ENCODE measurements around the gene MORC3. TPM values are rescaled to one million over a fixed set of nuclear protein-coding genes. Genes with fewer than 3 reads are reported as not detected.
A peak's percentile ranks its signal among the peaks of the same experiment; 100 is the strongest.
"Not testable (repeated sequence)": the region's sequence is repeated elsewhere in the genome, so short reads cannot be mapped to it uniquely, and the experiment has no call there.

Gene MORC3
- total and polyA plus RNA-seq, 2 experiments from 2014 or later, result 15.6 to 31.8 TPM

GRCh38 chr21:36337099-36337509 lies 17.1 kb downstream of the MORC3 start:
- Histone ChIP-seq H3K27ac (no peak overlapping the region), H3K4me3 (no peak overlapping the region), H3K4me1 (ENCODE audit: low read depth) (no peaks in the 10 kb centered on the region), H3K36me3 (peaks cover 51% of the 10 kb centered on the region), H3K9me3 (ENCODE audit: low read depth) (no peaks in the 10 kb centered on the region), H3K27me3 (no peaks in the 10 kb centered on the region)
- TF ChIP-seq CTCF (IDR thresholded peaks at IDR 0.05; ENCODE audit: low read depth, low read length), result no peak
- DNase-seq (ENCODE audit: low read depth in 1 of 2, low spot score in 1 of 2), result peak in 1 of 2 donors; percentile 53

DNA sequence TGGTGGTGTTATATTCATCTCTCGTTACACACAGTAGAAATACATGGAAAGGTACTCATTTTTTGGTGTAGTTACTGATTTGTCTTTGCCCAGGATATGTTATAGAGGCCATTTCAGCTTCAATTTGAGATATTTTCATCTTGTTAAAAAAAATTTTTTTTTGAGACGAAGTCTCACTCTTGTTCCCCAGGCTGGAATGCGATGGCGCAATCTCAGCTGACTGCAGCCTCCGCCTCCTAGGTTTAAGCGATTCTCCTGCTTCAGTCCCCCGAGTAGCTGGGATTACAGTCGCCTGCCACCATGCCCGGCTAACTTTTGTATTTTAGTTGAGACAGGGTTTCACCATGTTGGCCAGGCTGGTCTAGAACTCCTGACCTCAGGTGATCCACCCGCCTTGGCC lies 19.0 kb downstream of the MORC3 start:
- H3K36me3 ChIP-seq, result peaks cover 62% of the 10 kb centered on the region
- no peaks in the 10 kb centered on the region for H3K4me1 ChIP-seq (ENCODE audit: low read depth)
- no peaks in the 10 kb centered on the region for H3K9me3 ChIP-seq (ENCODE audit: low read depth)
- peak in 1 of 2 donors; percentile 20 for DNase-seq (ENCODE audit: low read depth in 1 of 2, low spot score in 1 of 2)
- TF ChIP-seq CTCF (IDR thresholded peaks at IDR 0.05; ENCODE audit: low read depth, low read length), result no peak
- no peaks in the 10 kb centered on the region for H3K27me3 ChIP-seq
- H3K27ac ChIP-seq, result no peak overlapping the region
- H3K4me3 ChIP-seq, result no peak overlapping the region

DNA sequence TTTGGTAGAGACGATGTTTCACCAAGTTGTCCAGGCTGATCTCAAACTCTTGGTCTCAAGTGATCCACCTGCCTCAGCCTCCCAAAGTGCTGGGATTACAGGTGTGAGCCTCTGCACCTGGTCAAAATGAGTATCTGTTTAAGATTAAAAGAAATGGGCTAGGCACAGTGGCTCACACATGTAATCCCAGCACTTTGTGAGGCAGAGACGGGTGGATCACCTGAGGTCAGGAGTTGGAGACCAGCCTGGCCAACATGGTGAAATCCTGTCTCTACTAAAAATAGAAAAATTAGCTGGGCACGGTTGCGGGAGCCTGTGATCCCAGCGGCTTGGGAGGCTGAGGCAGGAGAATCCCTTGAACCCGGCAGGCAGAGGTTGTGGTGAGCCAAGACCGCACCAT lies 22.6 kb downstream of the MORC3 start:
- H3K36me3 ChIP-seq, result peaks cover 76% of the 10 kb centered on the region
- not testable (repeated sequence) for H3K4me3 ChIP-seq; H3K9me3 ChIP-seq (ENCODE audit: low read depth); DNase-seq (ENCODE audit: low read depth in 1 of 2, low spot score in 1 of 2); H3K27ac ChIP-seq; H3K4me1 ChIP-seq (ENCODE audit: low read depth); H3K27me3 ChIP-seq

- peaks cover 79% of the 10 kb centered on the region for H3K36me3 ChIP-seq
- no peak overlapping the region for H3K4me3 ChIP-seq
- H3K27ac ChIP-seq, result no peak overlapping the region
- TF ChIP-seq CTCF (IDR thresholded peaks at IDR 0.05; ENCODE audit: low read depth, low read length), result no peak
- DNase-seq (ENCODE audit: low read depth in 1 of 2, low spot score in 1 of 2), result no peak
- H3K4me1 ChIP-seq (ENCODE audit: low read depth), result no peaks in the 10 kb centered on the region
- H3K9me3 ChIP-seq (ENCODE audit: low read depth), result no peaks in the 10 kb centered on the region
- H3K27me3 ChIP-seq, result no peaks in the 10 kb centered on the region
Observed at GRCh38 chr21:36344931-36345330, 24.9 kb downstream of the MORC3 start.

DNA sequence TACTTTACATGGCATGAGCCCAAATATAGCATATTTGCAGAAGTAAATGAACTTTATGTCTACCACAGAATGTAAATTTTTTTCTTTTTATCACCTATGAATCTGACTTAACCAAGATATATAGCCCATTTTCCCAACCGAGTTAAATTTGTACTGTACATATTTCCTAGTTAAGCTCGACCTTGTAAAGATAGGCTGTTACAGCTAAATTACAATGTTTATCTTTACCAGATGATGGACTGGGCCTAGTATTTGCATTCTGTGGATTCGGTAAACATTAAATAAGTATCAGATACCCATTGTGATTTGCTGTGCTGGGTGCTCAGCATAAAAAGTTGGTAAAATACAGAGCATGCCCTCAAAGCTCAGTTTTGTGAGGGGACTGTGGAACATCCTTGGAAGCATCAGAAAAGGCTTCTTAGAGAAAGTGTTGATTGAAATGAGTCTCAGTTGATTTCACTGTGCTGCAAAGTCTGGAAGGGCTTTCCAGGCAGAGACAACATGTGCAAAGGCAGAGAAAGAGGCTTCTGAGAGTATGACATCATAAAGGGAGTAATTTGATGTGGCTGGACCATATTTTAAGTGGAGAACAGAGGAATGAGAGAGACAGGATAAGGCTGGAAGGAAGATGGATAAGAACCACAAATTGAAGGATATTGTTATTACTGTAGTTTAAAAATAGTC lies 27.4 kb downstream of the MORC3 start:
- Histone ChIP-seq H3K27me3 (no peaks in the 10 kb centered on the region), H3K27ac (no peak overlapping the region), H3K4me1 (ENCODE audit: low read depth) (no peaks in the 10 kb centered on the region), H3K36me3 (peaks cover 71% of the 10 kb centered on the region), H3K9me3 (ENCODE audit: low read depth) (no peaks in the 10 kb centered on the region), H3K4me3 (no peak overlapping the region)
- DNase-seq (ENCODE audit: low read depth in 1 of 2, low spot score in 1 of 2), result peak in 1 of 2 donors; percentile 8
- TF ChIP-seq CTCF (IDR thresholded peaks at IDR 0.05; ENCODE audit: low read depth, low read length), result no peak

- no peak overlapping the region for H3K27ac ChIP-seq
- no peak overlapping the region for H3K4me3 ChIP-seq
- no peak for TF ChIP-seq CTCF (IDR thresholded peaks at IDR 0.05; ENCODE audit: low read depth, low read length)
- H3K36me3 ChIP-seq, result peaks cover 68% of the 10 kb centered on the region
- no peaks in the 10 kb centered on the region for H3K27me3 ChIP-seq
- DNase-seq (ENCODE audit: low read depth in 1 of 2, low spot score in 1 of 2), result no peak
- no peaks in the 10 kb centered on the region for H3K4me1 ChIP-seq (ENCODE audit: low read depth)
- no peaks in the 10 kb centered on the region for H3K9me3 ChIP-seq (ENCODE audit: low read depth)
Observed at GRCh38 chr21:36347962-36348328, 27.9 kb downstream of the MORC3 start.
